Right lobe of liver (tissue), 4 donors: Measurements from ENCODE around the gene USF3.

Experiments used
- CTCF ChIP-seq, 4 donors: fragments of 200-600 bp in 3 of 4; fragments of 450-650 bp in 1 of 4; IDR thresholded peaks; one replicate each; pipeline versions ENCODE4 v1.5.1 to v1.8.0; 2016 to 2022; ENCODE audit warnings: antibody characterized with exemption in 4 of 4, mild to moderate bottlenecking in 2 of 4
- POLR2A ChIP-seq: fragments of 450-650 bp; IDR thresholded peaks from one replicate; pipeline ENCODE4 v1.6.1; 2017; ENCODE audit warnings: antibody characterized with exemption, mild to moderate bottlenecking
- donor health status: DM: no; HTN: no; CAD: no.
- donor health status: DM: no; HTN: no; CAD: no.
- donor health status: DM: no; HTN: yes; CAD: no.

GRCh38 chr3:113690482-113690881, 6.0 kb downstream of the USF3 start:
- TF ChIP-seq CTCF (IDR thresholded peaks at IDR 0.05) (no peak), POLR2A (no peak)
